ENCODE results near the gene ZNF165. TPM values are rescaled to one million over a fixed set of nuclear protein-coding genes. Genes with fewer than 3 reads are reported as not detected.
A peak's percentile ranks its signal among the peaks of the same experiment; 100 is the strongest.
"Not testable (repeated sequence)": the region's sequence is repeated elsewhere in the genome, so short reads cannot be mapped to it uniquely, and the experiment has no call there.

Gene ZNF165
- total RNA-seq, 1 donor from 2014 or later, result under 0.01 TPM

DNA sequence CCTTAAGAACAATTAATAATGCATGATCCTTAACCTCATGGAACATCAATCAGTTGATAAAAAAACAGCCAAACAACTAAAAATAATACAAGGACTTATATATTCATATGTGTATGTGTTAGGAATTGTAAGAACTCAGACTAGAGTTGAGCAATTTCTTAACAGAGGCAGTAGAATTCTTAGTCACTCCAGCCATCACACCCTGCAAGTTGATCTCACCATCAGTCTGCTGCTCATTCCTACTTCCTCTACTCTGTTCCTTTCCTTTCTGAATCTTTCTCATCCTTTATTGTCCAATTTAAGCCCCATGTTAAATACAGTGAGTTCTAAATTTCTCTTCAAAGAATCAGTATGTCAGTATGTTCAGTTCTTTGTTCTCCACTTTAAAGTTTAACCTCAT, 2.6 kb downstream of the ZNF165 start:
- H3K36me3 ChIP-seq (ENCODE audit: control insufficient read depth in 3 of 3, insufficient read depth in 3 of 3, low read length in 3 of 3), result peaks cover under 1 to 5% (median 2%) of the 10 kb centered on the region in 3 donors
- no peak overlapping the region for H3K4me3 ChIP-seq (ENCODE audit: low read length in 3 of 3)
- H3K27me3 ChIP-seq (ENCODE audit: control insufficient read depth in 3 of 3, insufficient read depth in 3 of 3, low read length in 3 of 3), result no peaks in the 10 kb centered on the region
- peaks cover 8 to 16% (median 10%) of the 10 kb centered on the region in 3 donors for H3K4me1 ChIP-seq (ENCODE audit: control insufficient read depth in 3 of 3, insufficient read depth in 3 of 3, low read length in 3 of 3)
- no peaks in the 10 kb centered on the region for H3K9me3 ChIP-seq (ENCODE audit: control insufficient read depth in 3 of 3, low read length in 3 of 3)
- H3K9ac ChIP-seq (ENCODE audit: low read depth in 1 of 3, low read length in 3 of 3), result no peak overlapping the region
- no peak overlapping the region for H3K27ac ChIP-seq (ENCODE audit: low read depth, low read length)

DNA sequence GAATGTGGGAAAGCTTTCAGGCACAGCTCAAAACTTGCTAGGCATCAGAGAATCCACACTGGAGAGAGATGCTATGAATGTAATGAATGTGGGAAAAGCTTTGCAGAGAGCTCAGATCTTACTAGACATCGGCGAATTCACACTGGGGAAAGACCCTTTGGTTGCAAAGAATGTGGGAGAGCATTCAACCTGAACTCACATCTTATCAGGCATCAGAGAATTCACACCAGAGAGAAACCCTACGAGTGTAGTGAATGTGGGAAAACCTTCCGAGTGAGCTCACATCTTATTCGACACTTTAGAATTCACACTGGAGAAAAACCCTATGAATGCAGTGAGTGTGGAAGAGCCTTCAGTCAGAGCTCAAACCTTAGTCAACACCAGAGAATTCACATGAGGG, 8.7 kb downstream of the ZNF165 start:
- Histone ChIP-seq H3K4me3 (ENCODE audit: low read length in 3 of 3) (no peak overlapping the region), H3K9me3 (ENCODE audit: control insufficient read depth in 3 of 3, low read length in 3 of 3) (peaks cover 0 to 4% (median 0%) of the 10 kb centered on the region in 3 donors), H3K27ac (ENCODE audit: low read depth, low read length) (no peak overlapping the region), H3K27me3 (ENCODE audit: control insufficient read depth in 3 of 3, insufficient read depth in 3 of 3, low read length in 3 of 3) (peaks cover 0 to 7% (median 0%) of the 10 kb centered on the region in 3 donors), H3K4me1 (ENCODE audit: control insufficient read depth in 3 of 3, insufficient read depth in 3 of 3, low read length in 3 of 3) (no peaks in the 10 kb centered on the region), H3K9ac (ENCODE audit: low read depth in 1 of 3, low read length in 3 of 3) (no peak overlapping the region), H3K36me3 (ENCODE audit: control insufficient read depth in 3 of 3, insufficient read depth in 3 of 3, low read length in 3 of 3) (peaks cover 2 to 20% (median 9%) of the 10 kb centered on the region in 3 donors)

DNA sequence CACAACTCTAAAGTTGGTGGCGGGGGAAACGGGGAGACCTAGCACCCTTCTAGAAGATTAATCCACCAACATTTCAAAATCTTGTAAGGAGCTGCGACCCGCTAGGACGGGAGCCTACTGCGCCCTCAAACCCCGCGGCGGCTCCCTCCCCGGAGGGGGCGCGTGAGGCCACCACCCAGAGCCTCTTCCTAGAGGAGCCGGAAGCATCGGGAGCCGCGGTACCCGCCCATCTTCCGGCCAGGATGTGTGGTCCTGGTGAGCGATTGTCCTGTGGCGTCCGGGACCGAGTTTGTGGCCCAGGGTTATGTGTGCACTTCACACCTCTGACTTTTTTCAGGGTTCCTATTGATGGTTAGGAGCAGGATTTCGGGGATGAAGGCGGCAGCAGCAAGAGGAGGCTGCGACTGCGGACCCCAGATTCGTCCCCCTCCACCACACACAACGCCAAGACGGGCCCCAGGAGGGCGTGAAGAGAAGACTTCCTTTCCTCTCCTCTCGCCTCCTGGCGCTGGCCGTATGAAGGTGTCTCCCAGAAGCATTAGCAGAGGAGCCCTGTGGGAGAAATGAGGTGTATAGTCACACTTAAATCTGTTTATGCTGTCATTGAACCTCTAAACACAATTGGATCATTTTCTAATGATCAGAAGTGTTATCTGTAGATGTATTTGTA, 10.7 kb downstream of the ZNF165 start:
- Histone ChIP-seq H3K4me3 (ENCODE audit: low read length in 3 of 3) (peak overlapping the region in 1 of 3 donors; percentile 34), H3K27me3 (ENCODE audit: control insufficient read depth in 3 of 3, insufficient read depth in 3 of 3, low read length in 3 of 3) (peaks cover 0 to 7% (median 0%) of the 10 kb centered on the region in 3 donors), H3K9me3 (ENCODE audit: control insufficient read depth in 3 of 3, low read length in 3 of 3) (peaks cover 0 to 4% (median 0%) of the 10 kb centered on the region in 3 donors), H3K9ac (ENCODE audit: low read depth in 1 of 3, low read length in 3 of 3) (no peak overlapping the region), H3K36me3 (ENCODE audit: control insufficient read depth in 3 of 3, insufficient read depth in 3 of 3, low read length in 3 of 3) (peaks cover 2 to 15% (median 9%) of the 10 kb centered on the region in 3 donors), H3K4me1 (ENCODE audit: control insufficient read depth in 3 of 3, insufficient read depth in 3 of 3, low read length in 3 of 3) (no peaks in the 10 kb centered on the region), H3K27ac (ENCODE audit: low read depth, low read length) (no peak overlapping the region)

DNA sequence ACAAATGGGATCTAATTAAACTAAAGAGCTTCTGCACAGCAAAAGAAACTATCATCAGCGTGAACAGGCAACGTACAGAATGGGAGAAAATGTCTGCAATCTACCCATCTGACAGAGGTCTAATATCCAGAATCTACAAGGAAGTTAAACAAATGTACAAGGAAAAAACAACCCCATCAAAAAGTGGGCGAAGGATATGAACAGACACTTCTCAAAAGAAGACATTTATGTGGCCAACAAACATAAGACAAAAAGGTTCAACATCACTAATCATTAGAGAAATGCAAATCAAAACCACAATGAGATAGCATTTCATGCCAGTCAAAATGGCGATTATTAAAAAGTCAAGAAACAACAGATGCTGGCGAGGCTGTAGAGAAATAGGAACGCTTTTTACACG, 21.9 kb downstream of the ZNF165 start:
- not testable (repeated sequence) for H3K9me3 ChIP-seq (ENCODE audit: control insufficient read depth in 3 of 3, low read length in 3 of 3); H3K9ac ChIP-seq (ENCODE audit: low read depth in 1 of 3, low read length in 3 of 3); H3K36me3 ChIP-seq (ENCODE audit: control insufficient read depth in 3 of 3, insufficient read depth in 3 of 3, low read length in 3 of 3); H3K4me1 ChIP-seq (ENCODE audit: control insufficient read depth in 3 of 3, insufficient read depth in 3 of 3, low read length in 3 of 3); H3K27me3 ChIP-seq (ENCODE audit: control insufficient read depth in 3 of 3, insufficient read depth in 3 of 3, low read length in 3 of 3); H3K4me3 ChIP-seq (ENCODE audit: low read length in 3 of 3); H3K27ac ChIP-seq (ENCODE audit: low read depth, low read length)

DNA sequence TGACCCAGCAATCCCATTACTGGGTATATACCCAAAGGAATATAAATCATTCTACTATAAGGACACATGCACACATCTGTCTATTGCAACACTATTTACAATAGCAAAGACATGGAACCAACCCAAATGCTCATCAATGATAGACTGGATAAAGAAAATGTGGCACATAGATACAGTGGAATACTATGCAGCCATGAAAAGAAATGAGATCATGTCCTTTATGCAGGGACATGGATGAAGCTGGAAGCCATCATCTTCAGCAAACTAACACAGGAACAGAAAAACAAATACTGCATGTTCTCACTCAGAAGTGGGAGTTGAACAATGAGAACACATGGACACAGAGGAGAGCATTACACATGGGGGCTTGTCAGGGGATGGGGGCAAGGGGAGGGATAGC, 22.3 kb downstream of the ZNF165 start:
- H3K4me3 ChIP-seq (ENCODE audit: low read length in 3 of 3); H3K9ac ChIP-seq (ENCODE audit: low read depth in 1 of 3, low read length in 3 of 3); H3K27ac ChIP-seq (ENCODE audit: low read depth, low read length); H3K27me3 ChIP-seq (ENCODE audit: control insufficient read depth in 3 of 3, insufficient read depth in 3 of 3, low read length in 3 of 3); H3K9me3 ChIP-seq (ENCODE audit: control insufficient read depth in 3 of 3, low read length in 3 of 3); H3K4me1 ChIP-seq (ENCODE audit: control insufficient read depth in 3 of 3, insufficient read depth in 3 of 3, low read length in 3 of 3); H3K36me3 ChIP-seq (ENCODE audit: control insufficient read depth in 3 of 3, insufficient read depth in 3 of 3, low read length in 3 of 3): not testable (repeated sequence)

DNA sequence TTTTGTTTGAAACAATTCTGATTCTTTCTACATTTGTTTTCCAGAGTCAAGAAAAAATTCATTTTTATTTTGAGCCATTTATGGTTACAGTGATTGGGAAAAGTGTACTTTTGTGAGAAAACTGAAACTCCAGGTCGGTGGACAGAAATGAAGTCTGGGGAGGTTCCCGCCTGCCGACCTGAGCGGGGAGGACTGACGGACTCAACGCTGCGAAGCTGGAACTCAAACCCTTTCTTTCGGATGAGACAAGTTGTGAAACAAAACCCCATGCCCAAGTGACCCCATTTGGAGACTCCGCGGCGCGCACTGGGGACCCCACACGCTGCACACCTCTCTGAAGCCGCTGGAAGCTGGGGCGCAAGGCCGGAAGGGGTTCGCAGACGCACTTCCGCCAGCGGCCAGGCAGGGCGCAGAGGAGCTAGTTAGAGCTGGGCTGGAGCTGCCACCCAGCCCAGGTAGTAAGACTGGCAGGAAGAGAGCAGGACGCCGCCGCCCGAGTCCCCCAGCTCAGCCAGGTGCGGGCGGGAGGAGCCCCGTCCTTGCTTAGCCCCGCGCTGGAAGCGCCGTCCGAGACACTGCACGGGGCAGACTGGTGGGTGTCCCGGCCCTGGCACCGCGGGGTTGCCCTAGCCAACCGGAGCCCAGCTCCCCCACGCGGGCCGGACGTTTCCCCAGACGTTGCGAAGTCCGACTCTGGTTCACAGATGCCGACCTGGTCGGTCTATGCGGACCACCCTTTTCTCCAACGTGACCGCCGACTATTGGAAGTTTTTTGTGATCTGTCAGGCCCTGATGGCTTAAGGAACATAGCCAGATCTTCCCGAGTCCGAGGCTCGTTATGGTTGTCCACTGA, 24.2 kb downstream of the ZNF165 start:
- H3K4me3 ChIP-seq (ENCODE audit: low read length in 3 of 3), result peak overlapping the region; percentile 76 to 90 (median 88)
- H3K36me3 ChIP-seq (ENCODE audit: control insufficient read depth in 3 of 3, insufficient read depth in 3 of 3, low read length in 3 of 3), result no peaks in the 10 kb centered on the region
- peaks cover 0 to 8% (median 7%) of the 10 kb centered on the region in 3 donors for H3K4me1 ChIP-seq (ENCODE audit: control insufficient read depth in 3 of 3, insufficient read depth in 3 of 3, low read length in 3 of 3)
- no peaks in the 10 kb centered on the region for H3K9me3 ChIP-seq (ENCODE audit: control insufficient read depth in 3 of 3, low read length in 3 of 3)
- peaks cover 0 to 9% (median 8%) of the 10 kb centered on the region in 3 donors for H3K27me3 ChIP-seq (ENCODE audit: control insufficient read depth in 3 of 3, insufficient read depth in 3 of 3, low read length in 3 of 3)
- peak overlapping the region; percentile 20 for H3K27ac ChIP-seq (ENCODE audit: low read depth, low read length)
- H3K9ac ChIP-seq (ENCODE audit: low read depth in 1 of 3, low read length in 3 of 3), result peak overlapping the region; percentile 62 to 87 (median 84)

DNA sequence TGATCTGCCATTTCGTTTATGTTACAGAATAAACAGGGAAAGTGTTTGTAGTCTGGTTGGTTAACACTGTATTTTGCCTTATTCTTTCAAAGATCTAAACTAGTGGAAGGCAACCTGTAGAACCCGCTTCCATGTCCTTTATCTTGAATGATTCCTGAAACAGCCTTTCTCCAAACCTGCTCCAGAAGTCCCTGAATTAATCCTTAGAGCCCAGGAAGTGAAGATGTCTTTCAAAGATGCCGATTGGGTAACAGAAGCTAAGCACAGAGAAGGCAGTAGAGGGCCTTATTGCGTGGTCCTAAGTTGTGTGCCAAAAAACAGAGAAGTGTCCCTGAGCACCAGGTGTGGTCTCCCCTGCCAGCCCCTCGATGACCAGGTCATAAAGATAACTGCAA, 24.9 kb downstream of the ZNF165 start:
- H3K27me3 ChIP-seq (ENCODE audit: control insufficient read depth in 3 of 3, insufficient read depth in 3 of 3, low read length in 3 of 3), result peaks cover 0 to 9% (median 8%) of the 10 kb centered on the region in 3 donors
- H3K9ac ChIP-seq (ENCODE audit: low read depth in 1 of 3, low read length in 3 of 3), result peak overlapping the region; percentile 62 to 87 (median 84)
- H3K27ac ChIP-seq (ENCODE audit: low read depth, low read length), result no peak overlapping the region

DNA sequence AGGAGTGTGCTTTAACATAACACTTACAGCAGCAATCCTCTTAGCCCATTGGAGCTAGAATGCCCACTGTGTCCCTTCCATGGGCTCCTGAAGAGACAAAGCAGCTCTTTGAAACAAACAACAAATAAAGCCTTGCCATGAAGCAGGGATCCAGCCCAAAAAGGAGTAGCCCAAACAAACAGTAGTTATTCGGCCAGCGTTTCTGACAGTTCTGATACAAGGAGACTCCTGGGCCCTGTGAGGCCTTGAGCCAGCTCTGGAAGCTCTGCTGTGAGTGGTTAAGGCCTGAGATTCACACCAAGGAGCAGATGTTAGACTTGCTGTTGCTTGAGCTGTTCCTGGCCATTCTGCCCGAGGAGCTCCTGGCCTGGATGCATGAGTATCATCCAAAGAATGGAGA, 27.1 kb downstream of the ZNF165 start:
- H3K9me3 ChIP-seq (ENCODE audit: control insufficient read depth in 3 of 3, low read length in 3 of 3), result no peaks in the 10 kb centered on the region
- H3K9ac ChIP-seq (ENCODE audit: low read depth in 1 of 3, low read length in 3 of 3), result no peak overlapping the region
- H3K27ac ChIP-seq (ENCODE audit: low read depth, low read length), result no peak overlapping the region

More for the DNA sequence above, 24.9 kb downstream of the ZNF165 start:
- peak overlapping the region; percentile 76 to 90 (median 88) for H3K4me3 ChIP-seq (ENCODE audit: low read length in 3 of 3)
- peaks cover 0 to 8% (median 7%) of the 10 kb centered on the region in 3 donors for H3K4me1 ChIP-seq (ENCODE audit: control insufficient read depth in 3 of 3, insufficient read depth in 3 of 3, low read length in 3 of 3)
- H3K36me3 ChIP-seq (ENCODE audit: control insufficient read depth in 3 of 3, insufficient read depth in 3 of 3, low read length in 3 of 3), result no peaks in the 10 kb centered on the region
- H3K9me3 ChIP-seq (ENCODE audit: control insufficient read depth in 3 of 3, low read length in 3 of 3), result no peaks in the 10 kb centered on the region

DNA sequence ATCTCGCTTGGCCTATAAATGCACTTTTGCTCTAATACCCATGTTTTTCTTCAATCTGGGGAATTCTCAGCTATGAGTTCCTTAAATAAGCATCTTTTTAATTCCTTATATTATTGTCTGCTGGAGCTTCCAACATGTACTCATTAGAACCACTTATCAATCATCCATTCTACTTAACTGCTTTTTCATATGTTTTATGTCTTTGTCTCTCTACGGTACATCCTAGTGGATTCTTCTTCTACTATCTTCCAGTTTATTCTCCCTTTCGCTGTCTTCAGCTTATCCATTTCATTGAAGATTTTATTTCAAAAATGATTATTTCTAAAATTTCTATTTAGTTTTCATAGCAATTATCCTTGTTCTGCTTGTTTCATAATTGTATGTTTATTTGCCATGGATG, 31.6 kb downstream of the ZNF165 start:
- Histone ChIP-seq H3K9ac (ENCODE audit: low read depth in 1 of 3, low read length in 3 of 3) (no peak overlapping the region), H3K27ac (ENCODE audit: low read depth, low read length) (no peak overlapping the region), H3K27me3 (ENCODE audit: control insufficient read depth in 3 of 3, insufficient read depth in 3 of 3, low read length in 3 of 3) (peaks cover 0 to 9% (median 8%) of the 10 kb centered on the region in 3 donors), H3K4me1 (ENCODE audit: control insufficient read depth in 3 of 3, insufficient read depth in 3 of 3, low read length in 3 of 3) (no peaks in the 10 kb centered on the region), H3K9me3 (ENCODE audit: control insufficient read depth in 3 of 3, low read length in 3 of 3) (no peaks in the 10 kb centered on the region), H3K4me3 (ENCODE audit: low read length in 3 of 3) (no peak overlapping the region), H3K36me3 (ENCODE audit: control insufficient read depth in 3 of 3, insufficient read depth in 3 of 3, low read length in 3 of 3) (peaks cover 12 to 17% (median 14%) of the 10 kb centered on the region in 3 donors)

More for the DNA sequence above, 27.1 kb downstream of the ZNF165 start:
- no peak overlapping the region for H3K4me3 ChIP-seq (ENCODE audit: low read length in 3 of 3)
- H3K4me1 ChIP-seq (ENCODE audit: control insufficient read depth in 3 of 3, insufficient read depth in 3 of 3, low read length in 3 of 3), result peaks cover 0 to 8% (median 7%) of the 10 kb centered on the region in 3 donors
- no peaks in the 10 kb centered on the region for H3K36me3 ChIP-seq (ENCODE audit: control insufficient read depth in 3 of 3, insufficient read depth in 3 of 3, low read length in 3 of 3)
- H3K27me3 ChIP-seq (ENCODE audit: control insufficient read depth in 3 of 3, insufficient read depth in 3 of 3, low read length in 3 of 3), result peaks cover 0 to 9% (median 8%) of the 10 kb centered on the region in 3 donors

DNA sequence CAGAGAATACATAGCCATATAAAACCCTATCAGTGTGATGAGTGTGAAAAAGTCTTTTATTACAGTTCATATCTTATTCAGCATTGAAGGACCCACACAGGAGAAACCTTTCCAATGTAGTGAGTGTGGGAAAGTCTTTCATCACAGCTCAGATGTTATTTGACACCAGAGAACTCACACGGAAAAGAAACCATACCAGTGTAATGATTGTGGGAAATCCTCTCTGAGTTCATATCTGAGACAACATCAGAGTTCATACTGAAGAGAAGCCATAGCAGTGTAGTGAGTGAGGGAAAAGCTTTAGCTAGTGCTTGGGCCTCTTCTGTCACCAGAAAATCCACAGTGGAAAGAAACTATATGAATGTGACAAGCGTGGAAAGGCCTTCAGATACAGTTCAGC, 35.4 kb downstream of the ZNF165 start:
- no peaks in the 10 kb centered on the region for H3K4me1 ChIP-seq (ENCODE audit: control insufficient read depth in 3 of 3, insufficient read depth in 3 of 3, low read length in 3 of 3)
- no peaks in the 10 kb centered on the region for H3K27me3 ChIP-seq (ENCODE audit: control insufficient read depth in 3 of 3, insufficient read depth in 3 of 3, low read length in 3 of 3)
- no peak overlapping the region for H3K9ac ChIP-seq (ENCODE audit: low read depth in 1 of 3, low read length in 3 of 3)
- H3K4me3 ChIP-seq (ENCODE audit: low read length in 3 of 3), result no peak overlapping the region
- H3K27ac ChIP-seq (ENCODE audit: low read depth, low read length), result no peak overlapping the region
- H3K36me3 ChIP-seq (ENCODE audit: control insufficient read depth in 3 of 3, insufficient read depth in 3 of 3, low read length in 3 of 3), result peaks cover 19 to 41% (median 30%) of the 10 kb centered on the region in 3 donors
- no peaks in the 10 kb centered on the region for H3K9me3 ChIP-seq (ENCODE audit: control insufficient read depth in 3 of 3, low read length in 3 of 3)

All from skeletal muscle tissue (tissue), 4 donors.